Neuronal stem cell (in vitro differentiated cells): ENCODE data around the gene SLC8A1.

Source experiments
- DNase-seq: peaks from one replicate; pipeline ENCODE4 v3.0.0-alpha.2; 2013; ENCODE audit warnings: low spot score
- H2AFZ ChIP-seq: one replicate; pipeline ENCODE4 v1.6.1; 2013; ENCODE audit warnings: mild to moderate bottlenecking, low read length, inconsistent platforms
- H2AK5ac ChIP-seq: 2 replicates; pipeline ENCODE4 v1.6.1; 2013; ENCODE audit warnings: low read depth, mild to moderate bottlenecking, inconsistent platforms, low read length, moderate library complexity, mixed read lengths
- H2BK120ac ChIP-seq: 2 replicates; pipeline ENCODE4 v1.6.1; 2013; ENCODE audit warnings: low read depth, mild to moderate bottlenecking, inconsistent platforms, low read length, moderate library complexity, mixed read lengths
- H2BK12ac ChIP-seq: one replicate; pipeline ENCODE4 v1.6.1; 2013; ENCODE audit warnings: low read length, inconsistent platforms
- H2BK15ac ChIP-seq: 2 replicates; pipeline ENCODE4 v1.6.1; 2013; ENCODE audit warnings: mild to moderate bottlenecking, low read length, inconsistent platforms, mixed read lengths
- H2BK5ac ChIP-seq: one replicate; pipeline ENCODE4 v1.6.1; 2013; ENCODE audit warnings: inconsistent platforms, mild to moderate bottlenecking, low read length, moderate library complexity
- H3K14ac ChIP-seq: one replicate; pipeline ENCODE4 v1.6.1; 2013; ENCODE audit warnings: low read length, inconsistent platforms
- H3K18ac ChIP-seq: 2 replicates; pipeline ENCODE4 v1.6.1; 2013; ENCODE audit warnings: low read length, inconsistent platforms
- H3K23ac ChIP-seq: 2 replicates; pipeline ENCODE4 v1.6.1; 2013; ENCODE audit warnings: low read depth, mild to moderate bottlenecking, mixed read lengths, low read length, inconsistent platforms; ENCODE audit not compliant: poor library complexity
- H3K27ac ChIP-seq: replicated peaks from 3 replicates; pipeline ENCODE4 v1.5.1; 2013; ENCODE audit warnings: low read length, inconsistent platforms
- H3K27me3 ChIP-seq, 3 experiments: 2 replicates each; pipeline ENCODE4 v1.6.1; 2013; ENCODE audit warnings: low read length in 3 of 3, mild to moderate bottlenecking in 2 of 3, inconsistent platforms in 1 of 3, low read depth in 1 of 3, mixed read lengths in 1 of 3, moderate library complexity in 1 of 3; ENCODE audit not compliant: control insufficient read depth in 3 of 3, insufficient read depth in 3 of 3
- H3K36me3 ChIP-seq, 2 donors: replicated peaks in 1 of 2; 2 replicates each; pipeline ENCODE4 v1.6.1; 2013; ENCODE audit warnings: low read length in 2 of 2; ENCODE audit not compliant: control insufficient read depth in 2 of 2, insufficient read depth in 2 of 2
- H3K4ac ChIP-seq: 2 replicates; pipeline ENCODE4 v1.6.1; 2013; ENCODE audit warnings: inconsistent platforms, mild to moderate bottlenecking, low read length, moderate library complexity
- H3K4me1 ChIP-seq, 2 donors: 1 replicate in 1 of 2; 2 replicates in 1 of 2; pipeline ENCODE4 v1.6.1; 2013; ENCODE audit warnings: low read length in 2 of 2, low read depth in 1 of 2; ENCODE audit not compliant: control insufficient read depth in 2 of 2, insufficient read depth in 1 of 2
- H3K4me2 ChIP-seq: one replicate; pipeline ENCODE4 v1.6.1; 2013; ENCODE audit warnings: mild to moderate bottlenecking, low read length, inconsistent platforms; ENCODE audit not compliant: insufficient read depth, poor library complexity, severe bottlenecking
- H3K4me3 ChIP-seq, 2 donors: 2 replicates each; pipeline ENCODE4 v1.5.1; 2013; ENCODE audit warnings: low read length in 2 of 2, mild to moderate bottlenecking in 2 of 2, inconsistent platforms in 1 of 2, moderate library complexity in 1 of 2
- H3K79me1 ChIP-seq: one replicate; pipeline ENCODE4 v1.6.1; 2013; ENCODE audit warnings: low read depth, mild to moderate bottlenecking, inconsistent platforms, low read length, moderate library complexity
- H3K9ac ChIP-seq: one replicate; pipeline ENCODE4 v1.6.1; 2013; ENCODE audit warnings: mild to moderate bottlenecking, low read depth, low read length, inconsistent platforms; ENCODE audit not compliant: poor library complexity
- H3K9me3 ChIP-seq, 2 donors: replicated peaks in 1 of 2; 2 replicates each; pipeline versions ENCODE3 to v1.6.1; 2013; ENCODE audit warnings: low read length in 2 of 2, mild to moderate bottlenecking in 2 of 2, inconsistent platforms in 1 of 2, low read depth in 1 of 2, mixed read lengths in 1 of 2, moderate library complexity in 1 of 2; ENCODE audit not compliant: control insufficient read depth in 2 of 2, insufficient read depth in 1 of 2
- H4K8ac ChIP-seq: one replicate; pipeline ENCODE4 v1.6.1; 2013; ENCODE audit warnings: low read depth, mild to moderate bottlenecking, inconsistent platforms, low read length, moderate library complexity
- H4K91ac ChIP-seq: one replicate; pipeline ENCODE4 v1.6.1; 2013; ENCODE audit warnings: low read length, low read depth, mild to moderate bottlenecking, inconsistent platforms; ENCODE audit not compliant: poor library complexity
- WGBS, 2 donors: extraction: QIAGEN DNeasy Blood & Tissue Kit; methylation state at CpG; one replicate each; pipeline ENCODE4 v1.1.7; 2013; ENCODE audit warnings: missing lambda C conversion rate in 2 of 2, mixed read lengths in 1 of 2; ENCODE audit not compliant: insufficient read length in 2 of 2, insufficient replicate concordance in 1 of 2; ENCODE audit errors: extremely low coverage in 2 of 2; 5-methylcytosine and 5-hydroxymethylcytosine counted together

SLC8A1 gene

DNA sequence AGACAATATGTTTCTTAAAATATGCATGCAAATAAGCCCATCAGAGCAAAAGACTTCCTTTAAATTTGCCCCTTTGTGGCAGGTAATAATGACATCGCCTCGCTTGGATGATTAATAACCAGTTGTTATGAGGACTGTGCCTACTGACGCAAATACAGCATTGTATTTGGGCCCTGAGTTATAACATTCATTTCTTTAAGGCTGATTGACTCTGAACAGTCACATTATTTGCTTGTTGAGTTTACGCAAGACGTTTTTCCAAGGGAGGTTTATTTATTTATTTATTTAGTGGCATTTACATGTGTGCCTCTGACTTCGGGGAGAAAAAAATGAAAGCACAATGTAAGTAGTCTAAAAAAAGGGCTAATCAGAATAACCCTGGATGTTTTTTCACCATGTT lies 88.3 kb downstream of the SLC8A1 start:
- Histone ChIP-seq H2BK15ac (no peak overlapping the region), H2AFZ (no peak overlapping the region), H3K27ac (no peak overlapping the region), H3K4ac (no peak overlapping the region), H2BK12ac (no peak overlapping the region), H3K4me1 (peaks cover 3 to 6% of the 10 kb centered on the region in 2 donors), H3K4me3 (no peak overlapping the region), H4K8ac (no peak overlapping the region), H3K36me3 (no peaks in the 10 kb centered on the region), H2BK5ac (no peak overlapping the region), H3K79me1 (no peaks in the 10 kb centered on the region), H3K4me2 (no peak overlapping the region), H4K91ac (no peak overlapping the region), H3K27me3 (no peaks in the 10 kb centered on the region), H2BK120ac (no peak overlapping the region), H2AK5ac (no peak overlapping the region), H3K23ac (no peak overlapping the region), H3K9me3 (no peaks in the 10 kb centered on the region), H3K9ac (no peak overlapping the region), H3K14ac (no peak overlapping the region), H3K18ac (no peak overlapping the region)
- no CpG with 5 or more reads among the region's 6 CpGs for WGBS, 2 donors
- DNase-seq = no peak

DNA sequence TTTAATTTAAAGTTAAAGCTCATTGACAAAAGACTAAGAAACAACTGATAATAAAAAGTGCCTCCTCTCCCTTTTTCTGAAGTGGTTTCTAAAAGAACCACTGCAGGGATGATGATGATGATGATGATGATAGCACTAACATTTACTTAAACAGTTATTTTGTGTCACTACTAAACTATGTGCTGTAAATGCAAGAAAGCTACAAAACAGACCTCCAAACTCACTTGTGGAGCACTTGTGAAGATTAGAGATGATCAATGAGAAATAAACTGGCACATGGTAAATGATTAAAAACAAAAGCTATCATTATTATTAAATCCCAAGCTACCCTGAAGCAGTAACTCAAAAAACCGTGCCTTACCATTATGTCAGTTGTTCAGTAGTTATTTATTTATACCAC lies 88.7 kb downstream of the SLC8A1 start:
- H3K36me3 ChIP-seq = no peaks in the 10 kb centered on the region
- H3K9me3 ChIP-seq = no peaks in the 10 kb centered on the region
- no peak overlapping the region for H2BK5ac ChIP-seq
- peaks cover 3 to 5% of the 10 kb centered on the region in 2 donors for H3K4me1 ChIP-seq
- no peak overlapping the region for H3K14ac ChIP-seq
- H3K18ac ChIP-seq = no peak overlapping the region
- no peak overlapping the region for H4K8ac ChIP-seq
- H3K23ac ChIP-seq = no peak overlapping the region
- no peak overlapping the region for H2BK12ac ChIP-seq
- H3K4ac ChIP-seq = no peak overlapping the region
- H3K9ac ChIP-seq = no peak overlapping the region
- no peak overlapping the region for H2AK5ac ChIP-seq
- H2BK15ac ChIP-seq = no peak overlapping the region
- DNase-seq = no peak
- no CpG with 5 or more reads among the region's 1 CpG for WGBS, 2 donors
- H3K4me3 ChIP-seq = no peak overlapping the region
- no peak overlapping the region for H4K91ac ChIP-seq
- no peak overlapping the region for H2AFZ ChIP-seq
- H3K4me2 ChIP-seq = no peak overlapping the region
- no peak overlapping the region for H3K27ac ChIP-seq
- H2BK120ac ChIP-seq = no peak overlapping the region
- no peaks in the 10 kb centered on the region for H3K79me1 ChIP-seq
- no peaks in the 10 kb centered on the region for H3K27me3 ChIP-seq

DNA sequence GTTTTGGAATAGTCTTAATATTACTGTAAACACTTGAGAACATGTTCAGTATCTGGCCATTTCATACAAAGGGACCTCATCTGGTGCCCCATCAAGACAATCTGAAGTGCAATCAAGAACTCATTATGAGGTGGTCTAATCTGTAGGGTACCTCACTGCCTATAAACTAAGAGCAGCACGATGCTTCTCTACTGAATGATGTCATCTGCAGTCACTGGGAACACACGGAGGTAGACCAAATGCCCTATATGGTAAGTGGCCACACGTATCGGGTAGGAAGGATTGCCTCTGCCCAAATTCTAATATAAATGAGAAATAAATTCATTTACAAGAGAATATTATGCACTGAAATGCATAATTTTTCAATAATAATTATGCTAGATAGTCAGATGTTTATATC lies 90.4 kb downstream of the SLC8A1 start:
- Histone ChIP-seq H3K36me3 (no peaks in the 10 kb centered on the region), H3K4me2 (no peak overlapping the region), H3K79me1 (no peaks in the 10 kb centered on the region), H3K4ac (no peak overlapping the region), H2AK5ac (no peak overlapping the region), H4K8ac (no peak overlapping the region), H3K14ac (no peak overlapping the region), H3K4me3 (no peak overlapping the region), H3K18ac (no peak overlapping the region), H2BK120ac (no peak overlapping the region), H4K91ac (no peak overlapping the region), H3K27ac (no peak overlapping the region), H3K9ac (no peak overlapping the region), H3K4me1 (peaks cover 3 to 5% of the 10 kb centered on the region in 2 donors), H3K27me3 (no peaks in the 10 kb centered on the region), H2AFZ (no peak overlapping the region), H2BK12ac (no peak overlapping the region), H3K9me3 (no peaks in the 10 kb centered on the region), H3K23ac (no peak overlapping the region), H2BK15ac (no peak overlapping the region), H2BK5ac (no peak overlapping the region)
- DNase-seq = no peak
- WGBS, 2 donors = no CpG with 5 or more reads among the region's 4 CpGs

DNA sequence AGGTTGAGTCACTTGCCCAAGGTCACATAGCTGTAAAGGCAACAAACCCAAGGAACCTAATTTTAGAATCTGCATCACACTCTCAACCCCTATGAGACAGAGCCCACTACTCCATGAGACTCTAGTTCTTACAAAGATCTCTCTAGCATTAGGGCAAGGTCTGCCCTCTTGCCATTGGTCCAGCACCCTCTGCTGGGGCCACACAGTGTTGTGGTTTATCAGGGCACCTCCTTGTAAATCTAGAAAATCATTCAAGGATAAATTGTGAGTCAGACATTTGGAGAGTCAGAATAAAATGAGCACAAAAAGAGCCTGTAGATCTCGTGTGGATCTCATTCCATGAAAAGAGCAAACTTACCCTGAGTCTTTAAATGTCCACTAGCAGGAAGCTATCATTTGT lies 91.2 kb downstream of the SLC8A1 start:
- Histone ChIP-seq H3K27ac (no peak overlapping the region), H3K4me1 (peaks cover 3 to 5% of the 10 kb centered on the region in 2 donors), H3K4me3 (no peak overlapping the region), H2AK5ac (no peak overlapping the region), H2AFZ (no peak overlapping the region), H2BK120ac (no peak overlapping the region), H3K18ac (no peak overlapping the region), H4K91ac (no peak overlapping the region), H3K23ac (no peak overlapping the region), H2BK5ac (no peak overlapping the region), H3K4ac (no peak overlapping the region), H3K4me2 (no peak overlapping the region), H3K36me3 (no peaks in the 10 kb centered on the region), H3K79me1 (no peaks in the 10 kb centered on the region), H2BK15ac (no peak overlapping the region), H3K27me3 (no peaks in the 10 kb centered on the region), H2BK12ac (no peak overlapping the region), H3K9me3 (no peaks in the 10 kb centered on the region), H4K8ac (no peak overlapping the region), H3K9ac (no peak overlapping the region), H3K14ac (no peak overlapping the region)
- WGBS, 2 donors = no CpG with 5 or more reads among the region's 1 CpG
- no peak for DNase-seq
